ENCODE results near the gene IRAK1. TPM values are rescaled to one million over a fixed set of nuclear protein-coding genes. Genes with fewer than 3 reads are reported as not detected.

IRAK1 gene
- total and polyA plus RNA-seq, 2 of the 8 experiments (the other 6 are each of a cell fraction or from before 2014, with no cell fraction given): 26.6 to 41.7 TPM

DNA sequence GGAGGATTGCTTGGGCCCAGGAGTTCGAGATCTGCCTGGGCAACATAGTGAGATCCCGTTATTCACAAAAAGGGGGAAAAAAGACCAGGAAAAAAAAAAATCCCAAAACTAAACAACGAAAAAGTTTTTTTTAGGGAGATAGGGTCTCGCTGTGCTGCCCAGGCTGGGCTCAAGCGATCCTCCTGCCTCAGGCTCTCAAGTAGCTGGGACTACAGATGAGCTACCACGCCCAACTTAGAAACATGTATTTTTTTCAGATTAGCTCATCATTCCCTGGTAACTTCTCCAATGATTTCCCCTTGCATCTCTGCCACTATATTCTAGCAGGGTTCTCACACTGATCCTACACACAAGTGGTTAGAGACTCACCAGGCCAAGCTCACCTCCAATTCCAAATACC lies 24.4 kb upstream of the IRAK1 start:
- no peak overlapping the region for H2AFZ ChIP-seq (ENCODE audit: low read length)
- TF ChIP-seq SUZ12 (IDR thresholded peaks at IDR 0.05; ENCODE audit: low read length) (no peak), MAFK (IDR thresholded peaks at IDR 0.05; ENCODE audit: low read depth, low read length) (no peak), KDM5A (IDR thresholded peaks at IDR 0.05; ENCODE audit: low read length) (no peak), SAP30 (IDR thresholded peaks at IDR 0.05; ENCODE audit: insufficient read depth, insufficient replicate concordance, low read length) (no peak), CTBP2 (IDR thresholded peaks at IDR 0.05; ENCODE audit: borderline replicate concordance, insufficient read depth, insufficient read length, low read length) (no peak), JUN (IDR thresholded peaks at IDR 0.05; ENCODE audit: low read depth, low read length) (no peak), EGR1 (IDR thresholded peaks at IDR 0.05; ENCODE audit: borderline replicate concordance, low read depth, low read length) (no peak), NRF1 (IDR thresholded peaks at IDR 0.05; ENCODE audit: low read depth, low read length) (no peak), RBBP5 (IDR thresholded peaks at IDR 0.05; ENCODE audit: borderline replicate concordance, low read depth, low read length) (no peak)
- no peak overlapping the region for H2AK5ac ChIP-seq (ENCODE audit: low read depth, low read length)
- H3K4ac ChIP-seq (replicated peaks; ENCODE audit: insufficient read length, low read depth, low read length): no peak overlapping the region
- H3K27me3 ChIP-seq (replicated peaks in 1 of 4; ENCODE audit: control insufficient read depth in 3 of 4, extremely low read depth in 1 of 4, insufficient read depth in 3 of 4, low read length in 3 of 4): no peaks in the 10 kb centered on the region
- H3K79me2 ChIP-seq (ENCODE audit: control insufficient read depth in 1 of 2, insufficient read depth in 2 of 2, low read length in 2 of 2): peaks cover 0 to 52% of the 10 kb centered on the region in 2 experiments; a peak in 2 of 4 replicates
- H4K20me1 ChIP-seq (replicated peaks in 1 of 2; ENCODE audit: control insufficient read depth in 1 of 2, insufficient read depth in 2 of 2, low read length in 2 of 2): peaks cover 0 to 7% of the 10 kb centered on the region in 2 experiments
- no peak overlapping the region for H3K4me2 ChIP-seq (ENCODE audit: insufficient read depth in 1 of 2, low read depth in 2 of 2, low read length in 2 of 2)
- ChIA-PET CTCF (ENCODE audit: partially characterized antibody) (interaction anchor here (0.8 kb wide), 2 partner anchors 14 to 32 kb away, joined by 3 read pairs; no protein-coding TSS in a partner anchor), POLR2A (ENCODE audit: partially characterized antibody) (interaction anchor here (1.1 kb wide), 1 partner anchor 41 kb away, joined by 3 read pairs; no protein-coding TSS in a partner anchor)
- no peak overlapping the region for H2BK12ac ChIP-seq (ENCODE audit: low read depth, low read length)
- H2BK15ac ChIP-seq (ENCODE audit: low read length): no peak overlapping the region
- no peaks in the 10 kb centered on the region for H3K23me2 ChIP-seq (ENCODE audit: low read depth, low read length)
- no peak overlapping the region for H3K27ac ChIP-seq (ENCODE audit: low read depth, low read length)
- no peak overlapping the region for H2BK5ac ChIP-seq (ENCODE audit: low read depth, low read length)
- peaks cover 0 to 10% (median 6%) of the 10 kb centered on the region in 4 experiments; a peak in 4 of 7 replicates for H3K4me1 ChIP-seq (replicated peaks in 1 of 4; ENCODE audit: control insufficient read depth in 3 of 4, insufficient read depth in 4 of 4, low read length in 3 of 4)
- no peak overlapping the region for H3K23ac ChIP-seq (ENCODE audit: insufficient read length)
- DNase-seq (ENCODE audit: low read depth in 1 of 2, low spot score in 2 of 2) (no peak), FAIRE-seq (no peak)
- no peak overlapping the region for H3K4me3 ChIP-seq (ENCODE audit: extremely low read depth in 1 of 4, insufficient read depth in 2 of 4, low read depth in 3 of 4, low read length in 4 of 4)
- no peak overlapping the region for H3K18ac ChIP-seq (ENCODE audit: extremely low read depth, low read length)
- no peak overlapping the region for H4K91ac ChIP-seq (replicated peaks; ENCODE audit: insufficient read length, low read length)
- H3K79me1 ChIP-seq (ENCODE audit: low read depth, low read length): 0 out of 2 replicates have a peak, but pooled peaks cover 2% of the 10 kb centered on the region
- H3K9me3 ChIP-seq (ENCODE audit: insufficient read depth in 2 of 2, low read depth in 1 of 2, low read length in 1 of 2): no peaks in the 10 kb centered on the region
- no peaks in the 10 kb centered on the region for H3K36me3 ChIP-seq (ENCODE audit: control insufficient read depth in 2 of 4, insufficient read depth in 4 of 4, low read length in 3 of 4)
- no peak overlapping the region for H3K56ac ChIP-seq (replicated peaks; ENCODE audit: insufficient read length, low read depth, low read length)
- H2BK120ac ChIP-seq (replicated peaks; ENCODE audit: low read depth, low read length): no peak overlapping the region
- no peak overlapping the region for H4K5ac ChIP-seq (ENCODE audit: insufficient read length, low read depth, low read length)
- no peak overlapping the region for H4K8ac ChIP-seq (ENCODE audit: extremely low read depth, insufficient read depth, low read length)
- 95% methylated on average over 3 of the region's 6 CpGs; no CpG with 5 or more reads in 1 of the 2 experiments for WGBS, 2 experiments (ENCODE audit: extremely low coverage in 1 of 2, insufficient coverage in 1 of 2, insufficient read length in 1 of 2, insufficient replicate concordance in 2 of 2, low coverage in 1 of 2, low lambda C conversion rate in 2 of 2, missing lambda C conversion rate in 1 of 2)
- H2BK20ac ChIP-seq (ENCODE audit: low read length): no peak overlapping the region
- no peak overlapping the region for H3K14ac ChIP-seq (ENCODE audit: insufficient read length)
- no peak overlapping the region for H3K9ac ChIP-seq (replicated peaks in 1 of 4; ENCODE audit: extremely low read depth in 1 of 4, low read depth in 3 of 4, low read length in 3 of 4)
